ENCODE results near the gene CELF5. TPM values are rescaled to one million over a fixed set of nuclear protein-coding genes. Genes with fewer than 3 reads are reported as not detected.
"Not testable (repeated sequence)": the region's sequence is repeated elsewhere in the genome, so short reads cannot be mapped to it uniquely, and the experiment has no call there.

Gene CELF5
- total RNA-seq, 4 donors from 2014 or later: not detected

DNA sequence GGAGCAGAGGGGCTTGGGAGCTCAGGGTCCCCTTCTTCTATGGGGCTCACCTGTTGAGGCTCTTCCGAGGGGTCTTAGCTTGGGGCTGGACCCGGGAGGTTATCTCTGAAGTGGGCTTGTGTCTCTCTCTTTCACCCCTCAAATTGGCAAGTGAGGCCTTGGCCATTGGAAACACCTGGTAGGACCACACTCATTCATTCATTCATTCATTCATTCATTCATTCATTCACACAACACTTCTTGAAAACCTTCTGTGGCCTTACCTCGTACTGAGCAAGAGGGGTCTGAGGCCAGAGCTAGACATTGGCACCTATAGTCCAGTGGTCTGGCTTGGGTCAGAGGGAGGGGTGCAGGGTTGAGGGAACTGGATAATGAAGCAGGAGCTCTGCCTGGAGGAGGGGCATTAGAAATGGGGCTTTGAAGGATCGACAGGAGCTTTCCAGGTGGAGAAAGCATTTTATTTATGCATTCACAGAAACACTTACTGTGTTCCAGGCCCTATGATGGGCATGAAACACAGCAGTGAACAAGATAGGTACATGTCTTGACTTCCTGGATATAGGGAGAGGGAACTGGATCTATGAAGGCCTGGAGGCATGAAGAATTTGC is 5.5 kb downstream of the CELF5 start:
- no peak overlapping the region for H3K27ac ChIP-seq
- peaks cover 0 to under 1% (median 0%) of the 10 kb centered on the region in 4 donors for H3K4me1 ChIP-seq
- no peak overlapping the region for H3K4me3 ChIP-seq
- H3K36me3 ChIP-seq: no peaks in the 10 kb centered on the region
- DNase-seq: no peak
- TF ChIP-seq, protein P1, sequence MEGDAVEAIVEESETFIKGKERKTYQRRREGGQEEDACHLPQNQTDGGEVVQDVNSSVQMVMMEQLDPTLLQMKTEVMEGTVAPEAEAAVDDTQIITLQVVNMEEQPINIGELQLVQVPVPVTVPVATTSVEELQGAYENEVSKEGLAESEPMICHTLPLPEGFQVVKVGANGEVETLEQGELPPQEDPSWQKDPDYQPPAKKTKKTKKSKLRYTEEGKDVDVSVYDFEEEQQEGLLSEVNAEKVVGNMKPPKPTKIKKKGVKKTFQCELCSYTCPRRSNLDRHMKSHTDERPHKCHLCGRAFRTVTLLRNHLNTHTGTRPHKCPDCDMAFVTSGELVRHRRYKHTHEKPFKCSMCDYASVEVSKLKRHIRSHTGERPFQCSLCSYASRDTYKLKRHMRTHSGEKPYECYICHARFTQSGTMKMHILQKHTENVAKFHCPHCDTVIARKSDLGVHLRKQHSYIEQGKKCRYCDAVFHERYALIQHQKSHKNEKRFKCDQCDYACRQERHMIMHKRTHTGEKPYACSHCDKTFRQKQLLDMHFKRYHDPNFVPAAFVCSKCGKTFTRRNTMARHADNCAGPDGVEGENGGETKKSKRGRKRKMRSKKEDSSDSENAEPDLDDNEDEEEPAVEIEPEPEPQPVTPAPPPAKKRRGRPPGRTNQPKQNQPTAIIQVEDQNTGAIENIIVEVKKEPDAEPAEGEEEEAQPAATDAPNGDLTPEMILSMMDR (IDR thresholded peaks at IDR 0.05): no peak
- H3K27me3 ChIP-seq: peaks cover 0 to 12% of the 10 kb centered on the region in 2 donors
- no peaks in the 10 kb centered on the region for H3K9me3 ChIP-seq

DNA sequence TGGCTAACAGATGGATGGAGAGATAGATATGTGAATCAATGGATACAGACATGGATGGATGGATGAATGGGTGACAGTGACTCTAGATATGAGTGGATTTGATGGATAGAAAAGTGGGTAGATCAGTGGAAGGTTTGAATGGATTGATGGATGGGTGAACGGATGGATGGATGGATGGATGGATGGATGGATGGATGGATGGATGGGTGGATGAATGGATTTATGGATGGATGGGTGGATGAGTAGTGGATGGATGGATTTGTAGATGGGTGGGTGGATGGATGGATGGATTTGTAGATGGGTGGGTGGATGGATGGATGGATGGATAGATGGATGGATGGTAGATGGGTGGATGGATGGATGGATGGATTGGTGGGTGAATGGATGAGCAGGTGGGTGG is 6.8 kb downstream of the CELF5 start:
- Histone ChIP-seq H3K27ac (no peak overlapping the region), H3K36me3 (no peaks in the 10 kb centered on the region), H3K27me3 (peaks cover 0 to 4% of the 10 kb centered on the region in 2 donors), H3K4me3 (no peak overlapping the region), H3K4me1 (no peaks in the 10 kb centered on the region), H3K9me3 (no peaks in the 10 kb centered on the region)
- DNase-seq: no peak
- TF ChIP-seq POLR2A (IDR thresholded peaks at IDR 0.05): no peak
- TF ChIP-seq, protein P1 (IDR thresholded peaks at IDR 0.05): no peak

DNA sequence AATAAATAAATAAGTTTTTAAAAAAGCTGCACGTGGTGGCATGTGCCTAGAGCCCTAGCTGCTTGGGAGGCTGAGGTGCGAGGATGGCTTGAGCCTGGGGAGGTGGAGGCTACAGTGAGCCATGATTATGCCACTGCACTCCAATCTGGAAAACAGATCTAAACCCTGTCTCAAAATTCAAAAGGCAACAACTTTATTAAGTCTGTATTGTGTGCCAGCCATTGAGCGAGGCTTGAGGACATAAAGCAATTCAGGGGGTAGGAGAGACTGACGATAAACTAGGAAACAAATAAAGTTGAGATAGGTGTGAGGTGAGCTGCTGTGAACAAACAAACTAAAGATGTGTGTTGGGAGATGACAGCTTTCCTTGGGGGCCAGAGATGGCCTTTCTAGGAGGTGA is 8.7 kb downstream of the CELF5 start:
- H3K27me3 ChIP-seq: peaks cover 0 to 3% of the 10 kb centered on the region in 2 donors
- H3K36me3 ChIP-seq: no peaks in the 10 kb centered on the region
- no peaks in the 10 kb centered on the region for H3K9me3 ChIP-seq
- H3K27ac ChIP-seq: no peak overlapping the region
- DNase-seq: no peak
- no peak overlapping the region for H3K4me3 ChIP-seq
- H3K4me1 ChIP-seq: no peaks in the 10 kb centered on the region
- no peak for TF ChIP-seq POLR2A (IDR thresholded peaks at IDR 0.05)
- TF ChIP-seq, protein P1 (IDR thresholded peaks at IDR 0.05): no peak

DNA sequence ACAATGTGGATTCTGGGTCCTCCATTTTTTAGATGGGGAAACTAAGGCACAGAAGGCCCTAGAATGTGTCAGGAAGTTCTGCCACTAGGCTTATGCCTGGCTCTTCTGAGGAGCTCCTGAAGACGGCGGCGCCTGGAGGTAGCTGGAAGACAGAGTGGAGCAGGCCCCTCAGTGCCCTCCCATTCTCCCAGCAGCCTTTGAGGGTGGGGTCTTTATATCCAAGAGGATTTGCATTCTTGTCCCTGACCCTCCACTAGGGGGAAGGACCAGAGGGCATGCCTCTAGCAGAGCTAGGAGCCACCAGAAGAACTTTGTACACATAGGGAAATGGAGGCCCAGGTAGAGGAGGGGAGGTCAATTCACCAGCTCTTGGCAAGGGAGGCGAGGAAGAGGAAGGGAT is 9.4 kb downstream of the CELF5 start:
- DNase-seq: no peak
- H3K27me3 ChIP-seq: no peaks in the 10 kb centered on the region
- H3K9me3 ChIP-seq: no peaks in the 10 kb centered on the region
- no peak overlapping the region for H3K4me3 ChIP-seq
- TF ChIP-seq, protein P1 (IDR thresholded peaks at IDR 0.05): no peak
- no peak for TF ChIP-seq POLR2A (IDR thresholded peaks at IDR 0.05)
- H3K36me3 ChIP-seq: no peaks in the 10 kb centered on the region
- no peaks in the 10 kb centered on the region for H3K4me1 ChIP-seq
- no peak overlapping the region for H3K27ac ChIP-seq

DNA sequence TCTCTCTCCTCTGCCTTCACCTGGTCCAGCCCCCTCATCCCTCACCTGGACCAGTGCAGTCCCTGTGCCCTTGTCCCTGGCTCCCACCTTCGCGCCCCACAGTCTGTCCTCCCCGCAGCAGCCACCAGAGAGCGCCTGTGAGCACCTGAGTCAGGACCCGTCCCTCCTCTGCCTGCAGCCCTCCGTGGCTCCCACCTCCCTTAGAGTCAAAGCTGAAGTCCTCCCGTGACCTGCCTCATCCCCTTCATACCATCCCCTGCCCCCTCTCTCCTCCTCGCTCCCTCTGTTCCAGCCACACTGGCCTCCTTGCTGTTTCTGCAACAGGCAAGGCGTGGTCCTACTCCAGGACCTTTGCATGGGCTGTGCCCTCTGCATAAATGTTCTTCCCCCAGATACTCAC is 10.3 kb downstream of the CELF5 start:
- no peaks in the 10 kb centered on the region for H3K27me3 ChIP-seq
- H3K27ac ChIP-seq: no peak overlapping the region
- no peaks in the 10 kb centered on the region for H3K9me3 ChIP-seq
- H3K36me3 ChIP-seq: no peaks in the 10 kb centered on the region
- no peak overlapping the region for H3K4me3 ChIP-seq
- TF ChIP-seq POLR2A (IDR thresholded peaks at IDR 0.05): no peak
- TF ChIP-seq, protein P1 (IDR thresholded peaks at IDR 0.05): no peak
- H3K4me1 ChIP-seq: no peaks in the 10 kb centered on the region
- DNase-seq: no peak

DNA sequence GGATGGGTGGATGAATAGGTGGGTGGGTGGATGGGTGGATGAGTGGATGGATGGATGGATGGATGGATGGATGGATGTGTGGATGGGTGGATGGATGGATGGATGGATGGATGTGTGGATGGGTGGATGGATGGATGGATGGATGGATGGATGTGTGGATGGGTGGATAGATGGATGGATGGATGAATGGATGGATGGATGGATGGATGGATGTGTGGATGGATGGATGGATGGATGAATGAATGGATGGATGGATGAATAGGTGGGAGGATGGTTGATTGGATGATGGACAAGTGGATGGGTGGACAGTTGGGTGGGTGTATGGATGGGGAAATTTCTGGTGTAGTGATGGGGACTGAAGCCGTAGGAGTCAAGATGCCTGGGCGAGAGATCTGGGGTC is 11.1 kb downstream of the CELF5 start:
- not testable (repeated sequence) for H3K4me1 ChIP-seq, H3K27ac ChIP-seq

More for the DNA sequence above, 11.1 kb downstream of the CELF5 start:
- not testable (repeated sequence) for H3K36me3 ChIP-seq, H3K27me3 ChIP-seq, H3K9me3 ChIP-seq, H3K4me3 ChIP-seq, DNase-seq
